ENCODE measurements around the gene CDK9. TPM values are rescaled to one million over a fixed set of nuclear protein-coding genes. Genes with fewer than 3 reads are reported as not detected.
A peak's percentile ranks its signal among the peaks of the same experiment; 100 is the strongest.

CDK9 gene
- total and polyA plus RNA-seq, 2 donors = 30.1 to 66.2 TPM

DNA sequence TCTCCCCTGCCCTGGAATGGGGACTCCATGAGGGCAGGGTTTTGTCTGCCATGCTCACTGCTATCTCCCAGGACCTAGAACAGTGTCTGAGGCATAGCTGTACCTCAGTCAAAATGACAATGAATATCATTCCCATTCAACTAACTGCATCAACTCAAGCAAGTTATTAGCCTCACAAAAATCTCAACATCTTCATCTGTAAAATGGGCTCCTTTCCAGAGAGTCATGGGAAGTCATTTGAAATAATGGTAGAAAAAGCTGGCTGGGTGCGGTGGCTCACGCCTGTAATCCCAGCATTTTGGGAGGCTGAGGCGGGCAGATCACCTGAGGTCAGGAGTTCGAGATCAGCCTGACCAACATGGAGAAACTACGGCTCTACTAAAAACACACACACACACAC is 16.7 kb upstream of the CDK9 start:
- no peak for DNase-seq (ENCODE audit: extremely low spot score)
- no peak overlapping the region for H3K4me3 ChIP-seq (ENCODE audit: low read depth, low read length)
- H3K36me3 ChIP-seq (ENCODE audit: insufficient read depth) = no peaks in the 10 kb centered on the region
- no peak overlapping the region for H3K27ac ChIP-seq (ENCODE audit: low read depth)
- 89% methylated on average over 5 of the region's 5 CpGs for WGBS
- no peaks in the 10 kb centered on the region for H3K4me1 ChIP-seq (ENCODE audit: insufficient read depth)

DNA sequence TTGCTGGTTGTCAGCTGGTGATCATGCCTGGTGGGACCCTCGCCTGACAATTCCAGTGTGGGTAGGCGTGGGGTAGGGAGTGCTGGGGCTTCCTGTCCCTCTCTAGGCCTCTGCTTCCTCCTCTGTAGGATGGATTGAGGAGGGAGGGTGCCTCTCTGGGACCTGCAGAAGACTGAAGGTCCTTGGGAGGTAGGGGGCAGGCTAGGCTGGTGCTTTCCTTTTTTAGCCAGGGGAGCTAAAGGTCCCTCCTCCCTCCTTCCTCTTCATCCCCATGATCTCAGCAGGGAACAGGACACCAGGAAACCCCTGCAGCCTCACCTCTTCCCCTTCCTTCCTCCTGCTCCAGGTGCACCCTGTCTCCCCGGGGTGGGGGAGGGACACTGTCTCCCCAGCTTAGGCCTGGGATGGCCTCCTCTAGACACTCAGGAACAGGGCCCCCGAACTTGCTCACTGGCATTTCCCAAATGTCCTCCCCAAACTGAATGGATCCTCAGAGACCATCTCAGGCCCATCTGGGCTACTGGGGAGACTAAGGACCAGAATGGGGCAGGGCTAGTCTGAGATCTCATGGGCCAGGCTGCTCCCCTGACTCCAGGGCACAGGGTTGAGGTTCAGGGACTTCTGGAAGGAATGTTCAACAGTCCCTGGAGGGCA is 15.8 kb upstream of the CDK9 start:
- 80% methylated on average over 4 of the region's 4 CpGs for WGBS
- DNase-seq (ENCODE audit: extremely low spot score) = no peak
- no peak overlapping the region for H3K4me3 ChIP-seq (ENCODE audit: low read depth, low read length)
- H3K4me1 ChIP-seq (ENCODE audit: insufficient read depth) = no peaks in the 10 kb centered on the region
- peak overlapping the region; percentile 27 for H3K27ac ChIP-seq (ENCODE audit: low read depth)
- H3K36me3 ChIP-seq (ENCODE audit: insufficient read depth) = no peaks in the 10 kb centered on the region

GRCh38 chr9:127770583-127770904 is 15.3 kb upstream of the CDK9 start:
- Histone ChIP-seq H3K36me3 (ENCODE audit: insufficient read depth) (no peaks in the 10 kb centered on the region), H3K4me3 (ENCODE audit: low read depth, low read length) (peak overlapping the region; percentile 37), H3K4me1 (ENCODE audit: insufficient read depth) (no peaks in the 10 kb centered on the region), H3K27ac (ENCODE audit: low read depth) (no peak overlapping the region)
- no peak for DNase-seq (ENCODE audit: extremely low spot score)
- 51% methylated on average over 3 of the region's 3 CpGs for WGBS

GRCh38 chr9:127770905-127771569 is 14.8 kb upstream of the CDK9 start:
- peak; percentile 91 for DNase-seq (ENCODE audit: extremely low spot score)
- 4% methylated on average over 43 of the region's 43 CpGs for WGBS
- no peaks in the 10 kb centered on the region for H3K36me3 ChIP-seq (ENCODE audit: insufficient read depth)
- H3K4me1 ChIP-seq (ENCODE audit: insufficient read depth) = no peaks in the 10 kb centered on the region
- H3K27ac ChIP-seq (ENCODE audit: low read depth) = no peak overlapping the region
- H3K4me3 ChIP-seq (ENCODE audit: low read depth, low read length) = peak overlapping the region; percentile 37

- H3K36me3 ChIP-seq (ENCODE audit: insufficient read depth) = no peaks in the 10 kb centered on the region
- H3K4me1 ChIP-seq (ENCODE audit: insufficient read depth) = no peaks in the 10 kb centered on the region
- H3K27ac ChIP-seq (ENCODE audit: low read depth) = no peak overlapping the region
- WGBS = 4% methylated on average over 19 of the region's 19 CpGs
- no peak for DNase-seq (ENCODE audit: extremely low spot score)
- H3K4me3 ChIP-seq (ENCODE audit: low read depth, low read length) = peak overlapping the region; percentile 37
Observed at GRCh38 chr9:127771570-127772189, 14.2 kb upstream of the CDK9 start.

- Histone ChIP-seq H3K27ac (ENCODE audit: low read depth) (no peak overlapping the region), H3K4me3 (ENCODE audit: low read depth, low read length) (no peak overlapping the region), H3K36me3 (ENCODE audit: insufficient read depth) (no peaks in the 10 kb centered on the region), H3K4me1 (ENCODE audit: insufficient read depth) (no peaks in the 10 kb centered on the region)
- WGBS = 93% methylated on average over 5 of the region's 5 CpGs
- DNase-seq (ENCODE audit: extremely low spot score) = no peak
Observed at GRCh38 chr9:127772603-127773002, 13.2 kb upstream of the CDK9 start.

- Histone ChIP-seq H3K4me1 (ENCODE audit: insufficient read depth) (no peaks in the 10 kb centered on the region), H3K36me3 (ENCODE audit: insufficient read depth) (no peaks in the 10 kb centered on the region)
- WGBS = 87% methylated on average over 3 of the region's 3 CpGs
Observed at GRCh38 chr9:127773272-127773671, 12.6 kb upstream of the CDK9 start.

DNA sequence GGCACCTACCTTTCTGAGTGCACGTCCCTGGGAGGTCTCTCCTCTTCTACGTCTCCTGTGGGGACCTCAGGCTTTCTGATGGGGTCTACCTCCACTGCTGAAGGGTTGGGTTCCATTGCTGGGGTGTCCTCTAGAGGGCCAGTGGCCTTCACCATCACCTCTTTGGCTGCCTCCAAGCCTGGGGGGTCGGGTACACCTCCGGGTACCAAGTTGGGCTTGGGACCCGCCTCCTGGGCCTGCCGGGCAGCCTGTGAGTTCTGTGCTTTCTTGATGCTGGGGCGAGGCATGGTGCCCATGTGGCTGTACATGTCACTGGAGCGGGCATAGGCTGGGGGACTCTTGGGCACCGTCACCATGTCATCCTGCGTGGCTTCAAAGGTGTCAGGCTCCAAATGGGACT is 11.9 kb upstream of the CDK9 start:
- H3K4me1 ChIP-seq (ENCODE audit: insufficient read depth) = no peaks in the 10 kb centered on the region
- H3K4me3 ChIP-seq (ENCODE audit: low read depth, low read length) = no peak overlapping the region
- 87% methylated on average over 10 of the region's 10 CpGs for WGBS
- no peaks in the 10 kb centered on the region for H3K36me3 ChIP-seq (ENCODE audit: insufficient read depth)
- no peak overlapping the region for H3K27ac ChIP-seq (ENCODE audit: low read depth)
- DNase-seq (ENCODE audit: extremely low spot score) = no peak

More at GRCh38 chr9:127773272-127773671, 12.6 kb upstream of the CDK9 start:
- Histone ChIP-seq H3K27ac (ENCODE audit: low read depth) (no peak overlapping the region), H3K4me3 (ENCODE audit: low read depth, low read length) (no peak overlapping the region)
- DNase-seq (ENCODE audit: extremely low spot score) = no peak

GRCh38 chr9:127776195-127776923 is 9.5 kb upstream of the CDK9 start:
- Histone ChIP-seq H3K36me3 (ENCODE audit: insufficient read depth) (no peaks in the 10 kb centered on the region), H3K4me3 (ENCODE audit: low read depth, low read length) (peak overlapping the region; percentile 13), H3K27ac (ENCODE audit: low read depth) (no peak overlapping the region), H3K4me1 (ENCODE audit: insufficient read depth) (no peaks in the 10 kb centered on the region)
- DNase-seq (ENCODE audit: extremely low spot score) = no peak
- WGBS = 63% methylated on average over 15 of the region's 15 CpGs

DNA sequence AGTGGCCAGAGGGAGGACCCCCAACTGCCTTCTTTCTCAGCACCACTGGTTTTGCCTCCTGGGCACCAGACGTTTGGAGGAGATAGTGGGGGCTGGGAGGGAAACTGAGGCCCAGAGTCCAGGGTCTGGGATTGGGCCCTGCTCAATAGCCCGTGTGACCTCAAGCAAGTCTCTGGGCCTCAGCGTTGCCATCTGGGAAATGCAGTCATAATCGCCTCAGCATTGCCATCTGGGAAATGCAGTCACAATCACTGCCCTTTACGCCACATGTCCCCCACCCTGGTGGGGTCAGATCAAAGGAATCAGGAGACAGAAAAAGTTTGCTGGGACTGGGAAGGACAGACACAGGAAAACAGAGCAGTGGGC is 8.9 kb upstream of the CDK9 start:
- H3K27ac ChIP-seq (ENCODE audit: low read depth) = no peak overlapping the region
- H3K36me3 ChIP-seq (ENCODE audit: insufficient read depth) = no peaks in the 10 kb centered on the region
- DNase-seq (ENCODE audit: extremely low spot score) = no peak
- no peaks in the 10 kb centered on the region for H3K4me1 ChIP-seq (ENCODE audit: insufficient read depth)
- H3K4me3 ChIP-seq (ENCODE audit: low read depth, low read length) = peak overlapping the region; percentile 13
- 71% methylated on average over 5 of the region's 5 CpGs for WGBS

DNA sequence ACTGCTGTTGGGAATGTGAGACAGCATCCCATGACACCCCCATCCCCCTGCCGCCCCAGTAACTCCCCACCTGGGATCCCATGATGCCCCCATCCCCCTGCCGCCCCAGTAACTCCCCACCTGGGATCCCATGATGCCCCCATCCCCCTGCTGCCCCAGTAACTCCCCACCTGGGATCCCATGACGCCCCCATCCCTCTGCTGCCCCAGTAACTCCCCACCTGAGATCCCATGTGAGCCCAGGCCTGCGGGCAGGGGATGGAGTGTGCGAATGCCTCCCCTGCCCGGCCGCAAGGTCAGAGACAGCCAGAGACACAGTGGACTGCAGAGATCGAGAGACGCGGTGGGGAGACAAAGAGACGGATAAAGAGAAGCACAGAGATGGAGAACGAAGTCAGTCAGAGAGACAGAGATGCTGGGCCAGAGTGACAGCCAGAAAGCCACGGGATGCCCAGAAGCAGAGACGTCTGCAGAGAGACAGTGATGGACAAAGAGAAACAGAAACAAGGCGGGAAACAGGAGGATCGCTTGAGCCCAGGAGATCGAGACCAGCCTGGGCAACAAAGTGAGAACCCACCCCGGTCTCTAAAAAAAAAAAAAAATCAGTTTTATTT is 8.4 kb upstream of the CDK9 start:
- WGBS = 80% methylated on average over 18 of the region's 18 CpGs
- Histone ChIP-seq H3K27ac (ENCODE audit: low read depth) (no peak overlapping the region), H3K4me3 (ENCODE audit: low read depth, low read length) (peak overlapping the region; percentile 14), H3K4me1 (ENCODE audit: insufficient read depth) (no peaks in the 10 kb centered on the region), H3K36me3 (ENCODE audit: insufficient read depth) (no peaks in the 10 kb centered on the region)
- DNase-seq (ENCODE audit: extremely low spot score) = no peak

- Histone ChIP-seq H3K4me3 (ENCODE audit: low read depth, low read length) (peak within 1 kb of the TSS; percentile 14), H3K27ac (ENCODE audit: low read depth) (no peak within 1 kb of the TSS), H3K4me1 (ENCODE audit: insufficient read depth) (no peaks in the 10 kb centered on the region), H3K36me3 (ENCODE audit: insufficient read depth) (no peaks in the 10 kb centered on the region)
- WGBS = 49% methylated on average over 13 of the region's 13 CpGs
- DNase-seq (ENCODE audit: extremely low spot score) = no peak
Observed at GRCh38 chr9:127778280-127779135, 7.3 kb upstream of the CDK9 start, which contains the start of gene SH2D3C. SH2D3C (minus strand) TSS chr9:127778666; CDS start chr9:127778627, 39 bp downstream.
